Heart left ventricle (tissue), 16 donors: Measurements from ENCODE around the gene TSC22D1. TPM values are rescaled to one million over a fixed set of nuclear protein-coding genes. Genes with fewer than 3 reads are reported as not detected.

ENCODE experiments used
- ATAC-seq, 4 donors: fragments of 200-7000 bp; cut with Tn5 transposase; one replicate each; pipeline ENCODE4 v1.9.1; 2020 to 2022; ENCODE audit warnings: moderate library complexity in 4 of 4, mild to moderate bottlenecking in 3 of 4, moderate number of reproducible peaks in 1 of 4
- DNase-seq, 5 donors: peaks; one replicate each; pipeline ENCODE4 v3.0.0-alpha.2; 2020
- H3K27ac ChIP-seq, 12 donors: fragments of 200-600 bp; sonication (generic) in 4 of 12; one replicate each; pipeline versions ENCODE4 v1.5.0 to v1.8.0; 2016 to 2022; ENCODE audit warnings: mild to moderate bottlenecking in 2 of 12
- H3K27me3 ChIP-seq, 9 donors: fragments of 200-600 bp; sonication (generic) in 2 of 9; one replicate each; pipeline versions ENCODE4 v1.5.1 to v1.8.0; 2016 to 2022; ENCODE audit warnings: mild to moderate bottlenecking in 3 of 9
- H3K36me3 ChIP-seq, 9 donors: fragments of 200-600 bp; sonication (generic) in 2 of 9; one replicate each; pipeline versions ENCODE4 v1.5.0 to v1.8.0; 2018 to 2022; ENCODE audit warnings: mild to moderate bottlenecking in 2 of 9
- H3K4me1 ChIP-seq, 12 donors: fragments of 200-600 bp; sonication (generic) in 4 of 12; one replicate each; pipeline versions ENCODE4 v1.5.0 to v1.8.0; 2016 to 2022; ENCODE audit warnings: mild to moderate bottlenecking in 3 of 12
- H3K4me3 ChIP-seq, 12 donors: fragments of 200-600 bp; sonication (generic) in 4 of 12; one replicate each; pipeline versions ENCODE4 v1.5.0 to v1.8.0; 2017 to 2022; ENCODE audit warnings: mild to moderate bottlenecking in 9 of 12, moderate library complexity in 4 of 12
- H3K9me3 ChIP-seq, 12 donors: fragments of 200-600 bp; sonication (generic) in 4 of 12; one replicate each; pipeline versions ENCODE4 v1.5.0 to v1.8.0; 2016 to 2022; ENCODE audit warnings: mild to moderate bottlenecking in 1 of 12
- POLR2A ChIP-seq, 2 donors: fragments of 450-650 bp; IDR thresholded peaks; one replicate each; pipeline ENCODE4 v1.6.1; 2017; ENCODE audit warnings: antibody characterized with exemption in 2 of 2, mild to moderate bottlenecking in 2 of 2, moderate library complexity in 2 of 2
- WGBS, 4 donors: extraction: QIAGEN DNeasy Blood & Tissue Kit in 2 of 4; methylation state at CpG; one replicate each; pipeline versions ENCODE4 v1.1.5 to v1.1.7; 2013 to 2018; 5-methylcytosine and 5-hydroxymethylcytosine counted together
- intact Hi-C, 10 donors: fragments of 100-400 bp; cut with DNase I; formaldehyde crosslinking; loops; one replicate each; pipeline versions ENCODE4 v1.11.1 to v1.14.2; 2022
- polyA plus RNA-seq, 2 donors: library from polyadenylated mRNA; stranded (reverse); fragments of 200-250 nt; gene quantifications; one replicate each; pipeline ENCODE4 v1.2.3, GENCODE V29; 2013
- total RNA-seq, 9 donors: library from RNA; depleted of rRNA in 2 of 9; stranded (reverse); fragments of >200 nt in 2 of 9; fragmentation: NEBNext Ultra II Directional in 3 of 9; extraction: Animal tissue kit (Norgen Biotek cat#: 25700) in 3 of 9; gene quantifications; one replicate each; pipeline versions ENCODE4 v1.1.0 to v1.2.4, GENCODE V29; 2016 to 2023
- TF ChIP-seq, protein P1 (sequence below), 12 donors: fragments of 200-600 bp; sonication (generic) in 4 of 12; IDR thresholded peaks; one replicate each; pipeline versions ENCODE4 v1.5.0 to v1.8.0; 2018 to 2022; ENCODE audit warnings: antibody characterized with exemption in 12 of 12, mild to moderate bottlenecking in 5 of 12
- donor health status: ischemic (EF 13 %, LVEDD 7.1; RV severe dilation, severe dysfunction).
- donor health status: healthy with polysubstance abuse.
- donor health status: DM: no; HTN: yes; CAD: no.
- donor health status: DM: no; HTN: no; CAD: no.
- donor health status: ischemic (EF 25% LVEDD 6.9; RV normal size, moderate dysfunction).
- donor health status: ischemic (EF 25% LVEDD 5.7; RV mildly dilated, moderate dysfunction).
- donor health status: healthy.
- donor health status: DM: yes; HTN: yes; CAD: no.
- donor health status: ischemic (EF 35%, LVEDD 5.7; RV mildly dilated, moderate dysfunction).
- donor health status: nonischemic (EF 11% LVEDD 7.7; RV severe dilation, severe dysfunction).
- donor health status: DM: yes; HTN: yes; CAD: no.
- donor health status: PGD.
- donor health status: ischemic (EF 29% LVEDD 5.4; RV normal size, mild dysfunction).
- donor health status: nonischemic (EF 23%, LVEDD 6.1; RV moderate dilation, normal function).

The TSC22D1 gene
- total and polyA plus RNA-seq, 11 donors: 61.0 to 166 (median 125) TPM

- intact Hi-C loops: no loop called here
- peaks cover 0 to 8% (median 0%) of the 10 kb centered on the region in 12 donors for H3K4me1 ChIP-seq
- no peak for DNase-seq
- no peak overlapping the region for H3K27ac ChIP-seq
- no peaks in the 10 kb centered on the region for H3K27me3 ChIP-seq
- TF ChIP-seq, protein P1, sequence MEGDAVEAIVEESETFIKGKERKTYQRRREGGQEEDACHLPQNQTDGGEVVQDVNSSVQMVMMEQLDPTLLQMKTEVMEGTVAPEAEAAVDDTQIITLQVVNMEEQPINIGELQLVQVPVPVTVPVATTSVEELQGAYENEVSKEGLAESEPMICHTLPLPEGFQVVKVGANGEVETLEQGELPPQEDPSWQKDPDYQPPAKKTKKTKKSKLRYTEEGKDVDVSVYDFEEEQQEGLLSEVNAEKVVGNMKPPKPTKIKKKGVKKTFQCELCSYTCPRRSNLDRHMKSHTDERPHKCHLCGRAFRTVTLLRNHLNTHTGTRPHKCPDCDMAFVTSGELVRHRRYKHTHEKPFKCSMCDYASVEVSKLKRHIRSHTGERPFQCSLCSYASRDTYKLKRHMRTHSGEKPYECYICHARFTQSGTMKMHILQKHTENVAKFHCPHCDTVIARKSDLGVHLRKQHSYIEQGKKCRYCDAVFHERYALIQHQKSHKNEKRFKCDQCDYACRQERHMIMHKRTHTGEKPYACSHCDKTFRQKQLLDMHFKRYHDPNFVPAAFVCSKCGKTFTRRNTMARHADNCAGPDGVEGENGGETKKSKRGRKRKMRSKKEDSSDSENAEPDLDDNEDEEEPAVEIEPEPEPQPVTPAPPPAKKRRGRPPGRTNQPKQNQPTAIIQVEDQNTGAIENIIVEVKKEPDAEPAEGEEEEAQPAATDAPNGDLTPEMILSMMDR (IDR thresholded peaks at IDR 0.05): no peak
- no peak for TF ChIP-seq POLR2A (IDR thresholded peaks at IDR 0.05)
- 83 to 86% (median 84%) methylated on average over 15 of the region's 15 CpGs for WGBS, 4 donors
- H3K9me3 ChIP-seq: no peaks in the 10 kb centered on the region
- no peak for ATAC-seq
- no peaks in the 10 kb centered on the region for H3K36me3 ChIP-seq
- H3K4me3 ChIP-seq: no peak overlapping the region
Measured at GRCh38 chr13:44404261-44405132, 171.6 kb downstream of the TSC22D1 start.

- 65 to 82% (median 69%) methylated on average over 11 of the region's 11 CpGs for WGBS, 4 donors
- no peak overlapping the region for H3K27ac ChIP-seq
- no peak for DNase-seq
- H3K27me3 ChIP-seq: no peaks in the 10 kb centered on the region
- H3K36me3 ChIP-seq: no peaks in the 10 kb centered on the region
- H3K4me1 ChIP-seq: peaks cover 0 to 8% (median 0%) of the 10 kb centered on the region in 12 donors
- no peak for ATAC-seq
- intact Hi-C loops: no loop called here
- TF ChIP-seq POLR2A (IDR thresholded peaks at IDR 0.05): no peak
- H3K9me3 ChIP-seq: no peaks in the 10 kb centered on the region
- H3K4me3 ChIP-seq: no peak overlapping the region
Measured at GRCh38 chr13:44403461-44404056, 172.6 kb downstream of the TSC22D1 start.

GRCh38 chr13:44402899-44403445 is 173.2 kb downstream of the TSC22D1 start:
- WGBS, 4 donors: 76 to 88% (median 85%) methylated on average over 13 of the region's 13 CpGs
- intact Hi-C loops: no loop called here
- Histone ChIP-seq H3K27me3 (no peaks in the 10 kb centered on the region), H3K9me3 (no peaks in the 10 kb centered on the region), H3K4me3 (no peak overlapping the region), H3K27ac (no peak overlapping the region), H3K4me1 (peaks cover 0 to 8% (median 0%) of the 10 kb centered on the region in 12 donors), H3K36me3 (no peaks in the 10 kb centered on the region)
- DNase-seq (no peak), ATAC-seq (no peak)
- no peak for TF ChIP-seq POLR2A (IDR thresholded peaks at IDR 0.05)
- TF ChIP-seq, protein P1 (IDR thresholded peaks at IDR 0.05): no peak

- ATAC-seq (no peak), DNase-seq (no peak)
- no peak overlapping the region for H3K4me3 ChIP-seq
- peaks cover 0 to 14% (median 0%) of the 10 kb centered on the region in 12 donors for H3K4me1 ChIP-seq
- no peak overlapping the region for H3K27ac ChIP-seq
- 51 to 96% (median 85%) methylated on average over 2 of the region's 2 CpGs for WGBS, 4 donors
- H3K9me3 ChIP-seq: no peaks in the 10 kb centered on the region
- H3K27me3 ChIP-seq: no peaks in the 10 kb centered on the region
- no peaks in the 10 kb centered on the region for H3K36me3 ChIP-seq
- no peak for TF ChIP-seq POLR2A (IDR thresholded peaks at IDR 0.05)
- TF ChIP-seq, protein P1 (IDR thresholded peaks at IDR 0.05): no peak
- intact Hi-C loops: no loop called here
Measured at GRCh38 chr13:44401577-44401976, 174.6 kb downstream of the TSC22D1 start.
